GM23248 (cell line): ENCODE measurements around the gene TPBGL. TPM values are rescaled to one million over a fixed set of nuclear protein-coding genes. Genes with fewer than 3 reads are reported as not detected.
A peak's percentile ranks its signal among the peaks of the same experiment; 100 is the strongest.

ENCODE experiments used
- DNase-seq: peaks from one replicate; pipeline ENCODE4 v3.0.0-alpha.2; 2015
- H2AFZ ChIP-seq: fragments of 200-600 bp; sonication (generic); 2 replicates; pipeline ENCODE4 v1.6.1; 2016; ENCODE audit warnings: antibody characterized with exemption
- H3F3A ChIP-seq: fragments of 200-600 bp; sonication (generic); 2 replicates; pipeline ENCODE4 v1.6.1; 2016; ENCODE audit warnings: mild to moderate bottlenecking, antibody characterized with exemption, mixed run types; ENCODE audit not compliant: insufficient read depth
- H3K27ac ChIP-seq: fragments of 200-600 bp; sonication (generic); 2 replicates; pipeline ENCODE4 v1.5.1; 2016; ENCODE audit warnings: mild to moderate bottlenecking
- H3K27me3 ChIP-seq: fragments of 200-600 bp; sonication (generic); replicated peaks from 2 replicates; pipeline ENCODE4 v1.6.1; 2016; ENCODE audit warnings: mild to moderate bottlenecking; ENCODE audit not compliant: insufficient read depth
- H3K36me3 ChIP-seq: fragments of 200-600 bp; sonication (generic); 2 replicates; pipeline ENCODE4 v1.6.1; 2016; ENCODE audit warnings: low read depth, mild to moderate bottlenecking
- H3K4me1 ChIP-seq: fragments of 200-600 bp; sonication (generic); 2 replicates; pipeline ENCODE4 v1.6.1; 2016; ENCODE audit warnings: mild to moderate bottlenecking; ENCODE audit not compliant: insufficient read depth
- H3K4me2 ChIP-seq: fragments of 200-600 bp; sonication (generic); one replicate; pipeline ENCODE4 v1.6.1; 2016; ENCODE audit warnings: mild to moderate bottlenecking; ENCODE audit not compliant: unreplicated experiment
- H3K4me3 ChIP-seq: fragments of 200-600 bp; sonication (generic); 2 replicates; pipeline ENCODE4 v1.5.1; 2016; ENCODE audit warnings: mild to moderate bottlenecking
- H3K79me2 ChIP-seq: fragments of 200-600 bp; sonication (generic); 2 replicates; pipeline ENCODE4 v1.6.1; 2016; ENCODE audit warnings: mild to moderate bottlenecking; ENCODE audit not compliant: insufficient read depth
- H3K9ac ChIP-seq: fragments of 200-600 bp; sonication (generic); 2 replicates; pipeline ENCODE4 v1.6.1; 2016; ENCODE audit warnings: mild to moderate bottlenecking
- H3K9me2 ChIP-seq: fragments of 200-600 bp; sonication (generic); 2 replicates; pipeline ENCODE4 v1.6.1; 2016; ENCODE audit warnings: mixed run types, mild to moderate bottlenecking, moderate library complexity; ENCODE audit not compliant: insufficient read depth
- H3K9me3 ChIP-seq: fragments of 200-600 bp; sonication (generic); one replicate; pipeline ENCODE4 v1.6.1; 2017; ENCODE audit warnings: low read depth
- H4K20me1 ChIP-seq: fragments of 200-600 bp; sonication (generic); 2 replicates; pipeline ENCODE4 v1.6.0; 2016; ENCODE audit not compliant: insufficient read depth
- EZH2 ChIP-seq: fragments of 200-600 bp; sonication (generic); IDR thresholded peaks from 2 replicates; pipeline ENCODE4 v1.6.1; 2018; ENCODE audit warnings: antibody characterized with exemption, mild to moderate bottlenecking; ENCODE audit not compliant: insufficient read depth, poor library complexity, severe bottlenecking
- EZH2phosphoT487 ChIP-seq: fragments of 200-600 bp; sonication (generic); IDR thresholded peaks from 2 replicates; pipeline ENCODE4 v1.6.1; 2018; ENCODE audit warnings: antibody characterized with exemption, moderate library complexity, mild to moderate bottlenecking, low read depth; ENCODE audit not compliant: insufficient read depth
- WGBS, 2 experiments: methylation state at CpG; one replicate each; pipeline ENCODE4 v1.1.6; 2015 to 2017; ENCODE audit warnings: low lambda C conversion rate in 2 of 2, low coverage in 1 of 2; ENCODE audit errors: missing lambda C conversion rate in 2 of 2; 5-methylcytosine and 5-hydroxymethylcytosine counted together
- in situ Hi-C: fragments of 300-500 bp; cut with MboI; formaldehyde crosslinking; loops from 2 replicates; pipeline ENCODE4 v1.15.0; 2020
- polyA plus RNA-seq: library from polyadenylated mRNA; unstranded; fragments of >200 nt; fragmentation: Nextera tagmentation; extraction: Ambion mirVana; gene quantifications from 2 replicates; pipeline ENCODE4 v1.2.1, GENCODE V29; 2016
- total RNA-seq: library from RNA; depleted of rRNA; stranded (reverse); fragments of >200 nt; shearing (Covaris generic); gene quantifications from 2 replicates; pipeline ENCODE4 v1.2.3, GENCODE V29; 2014

Gene TPBGL
- total and polyA plus RNA-seq, 2 experiments from 2014 or later, result not detected

GRCh38 chr11:75269367-75269660 lies 28.7 kb downstream of the TPBGL start:
- Histone ChIP-seq H4K20me1 (no peaks in the 10 kb centered on the region), H3K9me3 (no peaks in the 10 kb centered on the region), H3F3A (no peaks in the 10 kb centered on the region), H3K27ac (no peak overlapping the region), H3K4me1 (no peaks in the 10 kb centered on the region), H2AFZ (no peak overlapping the region), H3K79me2 (no peaks in the 10 kb centered on the region), H3K9ac (no peak overlapping the region), H3K4me3 (no peak overlapping the region), H3K36me3 (no peaks in the 10 kb centered on the region), H3K9me2 (no peaks in the 10 kb centered on the region), H3K4me2 (no peak overlapping the region), H3K27me3 (no peaks in the 10 kb centered on the region)
- in situ Hi-C loops, result no loop called here
- no peak for TF ChIP-seq EZH2phosphoT487
- no peak for TF ChIP-seq EZH2
- DNase-seq, result no peak
- 98 to 100% methylated on average over 4 of the region's 4 CpGs for WGBS, 2 experiments

GRCh38 chr11:75269896-75270295 lies 29.3 kb downstream of the TPBGL start:
- no peak overlapping the region for H3K4me3 ChIP-seq
- no peak overlapping the region for H3K27ac ChIP-seq
- H3K4me1 ChIP-seq, result no peaks in the 10 kb centered on the region
- no peaks in the 10 kb centered on the region for H4K20me1 ChIP-seq
- no peak overlapping the region for H3K4me2 ChIP-seq
- no peaks in the 10 kb centered on the region for H3K36me3 ChIP-seq
- no peak for DNase-seq
- no peaks in the 10 kb centered on the region for H3K9me3 ChIP-seq
- no peaks in the 10 kb centered on the region for H3F3A ChIP-seq
- H3K9ac ChIP-seq, result no peak overlapping the region
- in situ Hi-C loops, result loop anchor here (10.0 kb wide), 1 partner anchor 265 kb away; no protein-coding TSS in a partner anchor
- H3K79me2 ChIP-seq, result no peaks in the 10 kb centered on the region
- no peaks in the 10 kb centered on the region for H3K9me2 ChIP-seq
- H2AFZ ChIP-seq, result no peak overlapping the region
- WGBS, 2 experiments, result 94 to 96% methylated on average over 9 of the region's 9 CpGs
- H3K27me3 ChIP-seq, result no peaks in the 10 kb centered on the region
- TF ChIP-seq EZH2phosphoT487 (no peak), EZH2 (no peak)

- H3K4me3 ChIP-seq, result no peak overlapping the region
- no peak overlapping the region for H3K4me2 ChIP-seq
- no peaks in the 10 kb centered on the region for H3K4me1 ChIP-seq
- H3F3A ChIP-seq, result no peaks in the 10 kb centered on the region
- no peak overlapping the region for H3K9ac ChIP-seq
- no peaks in the 10 kb centered on the region for H3K36me3 ChIP-seq
- H3K9me3 ChIP-seq, result no peaks in the 10 kb centered on the region
- WGBS, 2 experiments, result 27 to 31% methylated on average over 3 of the region's 3 CpGs
- in situ Hi-C loops, result loop anchor here (10.0 kb wide), 1 partner anchor 264 kb away; no protein-coding TSS in a partner anchor
- TF ChIP-seq EZH2 (no peak), EZH2phosphoT487 (no peak)
- no peak overlapping the region for H3K27ac ChIP-seq
- H3K79me2 ChIP-seq, result no peaks in the 10 kb centered on the region
- DNase-seq, result peak; percentile 47
- H3K9me2 ChIP-seq, result no peaks in the 10 kb centered on the region
- no peaks in the 10 kb centered on the region for H4K20me1 ChIP-seq
- no peak overlapping the region for H2AFZ ChIP-seq
- no peaks in the 10 kb centered on the region for H3K27me3 ChIP-seq
These were observed 30.4 kb downstream of the TPBGL start for GRCh38 chr11:75270896-75271418.

GRCh38 chr11:75271730-75272129 lies 31.2 kb downstream of the TPBGL start:
- Histone ChIP-seq H3K9me3 (no peaks in the 10 kb centered on the region), H3K79me2 (no peaks in the 10 kb centered on the region), H3K4me2 (no peak overlapping the region), H3K27me3 (no peaks in the 10 kb centered on the region), H2AFZ (no peak overlapping the region), H3K36me3 (no peaks in the 10 kb centered on the region), H3K4me1 (no peaks in the 10 kb centered on the region), H3F3A (no peaks in the 10 kb centered on the region), H4K20me1 (no peaks in the 10 kb centered on the region), H3K27ac (no peak overlapping the region), H3K4me3 (no peak overlapping the region), H3K9ac (no peak overlapping the region), H3K9me2 (no peaks in the 10 kb centered on the region)
- no peak for DNase-seq
- in situ Hi-C loops, result loop anchor here (10.0 kb wide), 1 partner anchor 263 kb away; no protein-coding TSS in a partner anchor
- TF ChIP-seq EZH2phosphoT487, result no peak
- TF ChIP-seq EZH2, result no peak
- 48 to 51% methylated on average over 6 of the region's 6 CpGs for WGBS, 2 experiments

GRCh38 chr11:75272391-75272790 lies 31.8 kb downstream of the TPBGL start:
- 90 to 98% methylated on average over 3 to 5 of the region's 5 CpGs for WGBS, 2 experiments
- H2AFZ ChIP-seq, result no peak overlapping the region
- H3K9me3 ChIP-seq, result no peaks in the 10 kb centered on the region
- H3K4me2 ChIP-seq, result no peak overlapping the region
- no peaks in the 10 kb centered on the region for H4K20me1 ChIP-seq
- no peaks in the 10 kb centered on the region for H3K9me2 ChIP-seq
- no peak overlapping the region for H3K27ac ChIP-seq
- no peak overlapping the region for H3K9ac ChIP-seq
- H3K27me3 ChIP-seq, result no peaks in the 10 kb centered on the region
- no peaks in the 10 kb centered on the region for H3K36me3 ChIP-seq
- in situ Hi-C loops, result loop anchor here (10.0 kb wide), 1 partner anchor 262 kb away; no protein-coding TSS in a partner anchor
- no peaks in the 10 kb centered on the region for H3K4me1 ChIP-seq
- no peak for DNase-seq
- TF ChIP-seq EZH2 (no peak), EZH2phosphoT487 (no peak)
- no peak overlapping the region for H3K4me3 ChIP-seq
- H3K79me2 ChIP-seq, result no peaks in the 10 kb centered on the region
- H3F3A ChIP-seq, result no peaks in the 10 kb centered on the region
